Panc1 (cell line): ENCODE results near the gene SAPCD1. TPM values are rescaled to one million over a fixed set of nuclear protein-coding genes. Genes with fewer than 3 reads are reported as not detected.

ENCODE experiments used
- ATAC-seq: fragments of 200-7000 bp; cut with Tn5 transposase; 2 replicates; pipeline ENCODE4 v1.9.1; 2020; ENCODE audit warnings: mild to moderate bottlenecking, moderate library complexity
- BruUV-seq: library from RNA; stranded (reverse); fragments of 400-500 nt; replicated peaks from 2 replicates; lab custom pipeline; 2021; lab: Mats Ljungman, UMichigan
- CTCF ChIA-PET: fragments of 300-600 bp; sonication (Branson Sonifier 250); formaldehyde crosslinking; loops from one replicate; lab custom pipeline; 2022; ENCODE audit warnings: antibody characterized with exemption; lab: Charles Lee
- POLR2A ChIA-PET: fragments of 300-600 bp; sonication (Branson Sonifier 250); formaldehyde crosslinking; loops from one replicate; lab custom pipeline; 2022; ENCODE audit warnings: antibody characterized with exemption; lab: Charles Lee
- DNase-seq: peaks from one replicate; pipeline ENCODE4 v3.0.0-alpha.2; 2010; ENCODE audit warnings: low read depth, low spot score
- H3K27ac ChIP-seq: 2 replicates; pipeline ENCODE4 v1.5.1; 2011; ENCODE audit warnings: mild to moderate bottlenecking, low read length, inconsistent platforms
- H3K27me3 ChIP-seq: fragments of 200-500 bp; sonication (Bioruptor generic); 2 replicates; pipeline ENCODE4 v1.6.0; 2014; ENCODE audit warnings: low read length, inconsistent platforms; ENCODE audit not compliant: control insufficient read depth, insufficient read depth
- H3K36me3 ChIP-seq: fragments of 200-500 bp; sonication (Bioruptor generic); 2 replicates; pipeline ENCODE4 v1.5.1; 2014; ENCODE audit warnings: inconsistent platforms, mild to moderate bottlenecking, low read length, moderate library complexity; ENCODE audit not compliant: control insufficient read depth, insufficient read depth
- H3K4me1 ChIP-seq: 2 replicates; pipeline ENCODE4 v1.5.1; 2011; ENCODE audit warnings: inconsistent platforms, mild to moderate bottlenecking, low read length, moderate library complexity; ENCODE audit not compliant: control insufficient read depth, insufficient read depth
- H3K4me3 ChIP-seq, 2 experiments: 2 replicates each; pipeline ENCODE4 v1.5.1; 2011 to 2012; ENCODE audit warnings: low read depth in 2 of 2, low read length in 2 of 2, mild to moderate bottlenecking in 2 of 2, inconsistent platforms in 1 of 2, moderate library complexity in 1 of 2
- H3K9me3 ChIP-seq: fragments of 200-500 bp; sonication (Bioruptor generic); 2 replicates; pipeline ENCODE4 v1.5.1; 2014; ENCODE audit warnings: low read depth, mild to moderate bottlenecking, inconsistent platforms, low read length, moderate library complexity; ENCODE audit not compliant: control insufficient read depth, insufficient read depth
- POLR2AphosphoS5 ChIP-seq: IDR thresholded peaks from 2 replicates; pipeline ENCODE4 v1.6.1; 2012; ENCODE audit warnings: mild to moderate bottlenecking, low read depth, low read length, moderate library complexity
- SIN3A ChIP-seq: IDR thresholded peaks from 2 replicates; pipeline ENCODE4 v1.6.1; 2012; ENCODE audit warnings: low read depth, mild to moderate bottlenecking, low read length, moderate library complexity, borderline replicate concordance; ENCODE audit not compliant: insufficient read depth
- TCF7L2 ChIP-seq: IDR thresholded peaks from 2 replicates; pipeline ENCODE4 v1.6.1; 2011; ENCODE audit warnings: mild to moderate bottlenecking, low read depth, low read length, inconsistent platforms
- in situ Hi-C: cut with HindIII; loops from 2 replicates; pipeline ENCODE4 v1.10.0; 2016; ENCODE audit warnings: low sequenced_read_pairs, low pct_unique_long_range_greater_than_20kb
- intact Hi-C: fragments of 100-400 bp; cut with micrococcal nuclease; formaldehyde crosslinking; loops from one replicate; pipeline ENCODE4 v1.10.0; 2022; ENCODE audit not compliant: unreplicated experiment
- total RNA-seq: library from RNA; stranded (reverse); gene quantifications from one replicate; pipeline ENCODE4 v1.2.1, GENCODE V29; 2021; ENCODE audit not compliant: unreplicated experiment
- TF ChIP-seq, protein P1 (sequence below): fragments of 450-650 bp; IDR thresholded peaks from 2 replicates; pipeline ENCODE4 v1.5.1; 2017; ENCODE audit warnings: mild to moderate bottlenecking
- TF ChIP-seq, protein P2 (sequence below), 2 experiments: IDR thresholded peaks; 2 replicates each; pipeline ENCODE4 v1.6.1; 2011 to 2012; ENCODE audit warnings: low read depth in 2 of 2, control low read depth in 1 of 2, low read length in 1 of 2, mild to moderate bottlenecking in 1 of 2, moderate library complexity in 1 of 2; ENCODE audit not compliant: insufficient read depth in 1 of 2

Gene SAPCD1
- total RNA-seq, 1 experiment from 2014 or later, result 6.3 TPM

DNA sequence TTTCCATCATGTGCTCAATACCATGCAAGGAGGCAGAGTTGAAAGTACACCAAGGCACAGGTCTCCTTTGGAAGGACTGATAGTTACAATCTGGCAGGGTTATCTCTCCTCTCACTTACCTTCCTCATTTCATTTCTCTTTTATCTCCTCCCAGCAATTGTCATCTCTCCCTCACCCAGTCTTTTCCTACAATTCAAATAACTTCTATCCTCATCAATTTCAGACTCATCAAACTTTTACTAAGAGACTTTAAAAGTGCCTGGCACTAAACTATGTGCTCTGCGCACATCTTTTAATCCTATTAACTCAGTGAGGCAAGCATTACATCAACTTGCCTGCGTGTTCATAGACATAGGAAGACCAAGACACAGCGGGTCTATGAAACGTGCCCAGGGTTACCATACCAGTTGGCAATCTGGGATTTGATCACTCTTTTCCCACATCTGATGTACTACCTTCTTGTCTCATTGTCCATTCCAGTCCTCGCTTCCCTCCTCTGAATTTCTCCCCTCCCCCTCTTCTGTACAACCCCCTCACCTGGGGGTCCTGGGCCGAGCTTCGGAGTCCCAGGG lies 31.9 kb downstream of the SAPCD1 start:
- H3K4me1 ChIP-seq, result peaks cover 21% of the 10 kb centered on the region
- no peaks in the 10 kb centered on the region for H3K9me3 ChIP-seq
- DNase-seq, result no peak
- CTCF ChIA-PET, result no interaction called here
- H3K36me3 ChIP-seq, result peaks cover 8% of the 10 kb centered on the region
- H3K27me3 ChIP-seq, result no peaks in the 10 kb centered on the region
- TSS peak; percentile 84 for BruUV-seq
- intact Hi-C loops (no loop called here), in situ Hi-C loops (no loop called here)
- ATAC-seq, result no peak
- H3K27ac ChIP-seq, result peak overlapping the region; percentile 99
- POLR2A ChIA-PET, result no interaction called here
- H3K4me3 ChIP-seq, result peak overlapping the region; percentile 92 to 99
- TF ChIP-seq, protein P1, sequence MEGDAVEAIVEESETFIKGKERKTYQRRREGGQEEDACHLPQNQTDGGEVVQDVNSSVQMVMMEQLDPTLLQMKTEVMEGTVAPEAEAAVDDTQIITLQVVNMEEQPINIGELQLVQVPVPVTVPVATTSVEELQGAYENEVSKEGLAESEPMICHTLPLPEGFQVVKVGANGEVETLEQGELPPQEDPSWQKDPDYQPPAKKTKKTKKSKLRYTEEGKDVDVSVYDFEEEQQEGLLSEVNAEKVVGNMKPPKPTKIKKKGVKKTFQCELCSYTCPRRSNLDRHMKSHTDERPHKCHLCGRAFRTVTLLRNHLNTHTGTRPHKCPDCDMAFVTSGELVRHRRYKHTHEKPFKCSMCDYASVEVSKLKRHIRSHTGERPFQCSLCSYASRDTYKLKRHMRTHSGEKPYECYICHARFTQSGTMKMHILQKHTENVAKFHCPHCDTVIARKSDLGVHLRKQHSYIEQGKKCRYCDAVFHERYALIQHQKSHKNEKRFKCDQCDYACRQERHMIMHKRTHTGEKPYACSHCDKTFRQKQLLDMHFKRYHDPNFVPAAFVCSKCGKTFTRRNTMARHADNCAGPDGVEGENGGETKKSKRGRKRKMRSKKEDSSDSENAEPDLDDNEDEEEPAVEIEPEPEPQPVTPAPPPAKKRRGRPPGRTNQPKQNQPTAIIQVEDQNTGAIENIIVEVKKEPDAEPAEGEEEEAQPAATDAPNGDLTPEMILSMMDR, result no peak
- TF ChIP-seq TCF7L2, result no peak

DNA sequence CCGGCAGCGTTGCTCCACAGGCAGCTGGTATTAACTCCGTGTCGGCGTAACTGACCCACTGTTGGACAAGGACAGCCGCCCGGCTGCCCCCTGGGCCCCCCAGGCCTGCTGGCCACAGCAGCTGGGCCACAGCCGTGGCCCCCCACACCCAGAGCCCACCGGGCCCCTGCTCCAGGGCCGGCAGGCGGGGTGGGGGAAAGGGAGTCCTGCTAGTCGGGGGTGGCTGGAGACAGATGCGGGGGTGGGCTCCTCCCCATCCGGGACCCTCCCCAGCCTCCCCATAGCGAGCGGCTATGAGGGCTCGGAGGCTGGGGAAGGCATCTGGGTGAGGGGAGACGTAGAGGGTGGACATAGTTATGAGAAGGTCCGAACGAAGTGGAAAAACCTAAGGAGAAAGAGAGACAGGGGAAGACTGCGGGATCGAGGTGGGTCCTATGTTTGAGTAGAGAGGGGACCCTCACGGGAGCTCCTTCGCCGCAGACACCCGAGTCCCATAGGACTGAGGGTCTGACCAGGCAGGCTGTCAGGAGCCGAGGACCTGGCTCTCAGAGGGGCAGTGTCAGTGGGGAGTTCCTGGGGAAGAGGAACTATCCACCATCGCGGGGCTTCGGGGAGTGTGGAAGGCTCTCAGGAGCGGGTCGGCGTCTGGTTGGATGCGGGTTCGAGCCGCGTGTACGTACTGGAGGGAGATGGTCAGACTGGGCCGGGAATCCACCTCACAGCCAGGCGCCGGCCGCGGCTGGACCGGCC lies 32.6 kb downstream of the SAPCD1 start:
- Histone ChIP-seq H3K9me3 (no peaks in the 10 kb centered on the region), H3K27me3 (no peaks in the 10 kb centered on the region), H3K27ac (peak overlapping the region; percentile 99), H3K36me3 (peaks cover 8% of the 10 kb centered on the region), H3K4me3 (peak overlapping the region; percentile 92 to 99), H3K4me1 (peaks cover 21% of the 10 kb centered on the region)
- CTCF ChIA-PET, result no interaction called here
- in situ Hi-C loops, result no loop called here
- POLR2A ChIA-PET, result interaction anchor here (0.6 kb wide), 1 partner anchor 16 kb away, joined by 6 read pairs; no protein-coding TSS in a partner anchor
- TF ChIP-seq TCF7L2, result no peak
- ATAC-seq, result peak; percentile 51
- DNase-seq, result no peak
- intact Hi-C loops, result no loop called here
- no TSS peak for BruUV-seq

DNA sequence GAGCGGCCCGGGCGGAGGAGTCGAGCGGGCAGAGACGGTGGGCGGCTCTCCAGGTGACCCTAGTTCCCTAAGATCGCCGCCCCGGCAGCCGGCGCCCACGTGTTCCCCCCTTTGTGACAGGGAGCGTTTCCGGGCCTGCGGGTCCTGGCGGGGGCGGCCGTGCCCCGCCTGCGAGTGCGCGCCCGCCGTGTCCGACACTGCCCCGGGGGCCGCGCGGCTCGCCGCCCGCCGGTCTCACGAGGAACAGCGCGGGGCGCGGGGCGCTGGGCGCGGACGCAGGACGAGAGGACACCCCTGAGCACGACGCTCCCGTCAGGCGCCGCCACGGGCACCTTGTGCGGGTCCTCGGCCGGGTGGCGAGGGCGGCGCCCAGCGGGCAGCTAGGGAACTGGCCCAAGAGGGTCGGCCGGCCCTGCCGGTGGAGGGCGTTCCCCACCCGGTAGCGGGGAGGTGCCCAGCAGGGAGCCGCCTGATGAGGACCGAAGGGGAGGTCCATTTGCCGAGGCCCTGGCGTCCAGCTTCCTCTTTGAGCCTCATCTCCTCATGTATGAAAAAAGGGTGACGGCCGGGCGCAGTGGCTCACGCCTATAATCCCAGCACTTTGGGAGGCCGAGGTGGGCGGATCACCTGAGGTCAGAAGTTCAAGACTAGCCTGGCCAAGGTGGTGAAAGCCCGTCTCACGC lies 33.3 kb downstream of the SAPCD1 start, which contains the start of gene VARS1:
VARS1 (minus strand) TSS at position 137 of the 683 bp plus-strand sequence. CDS start 535 bp downstream, outside the sequence.
- POLR2A ChIA-PET, result interaction anchor here (0.6 to 0.7 kb wide), 3 partner anchors 10 to 114 kb away, joined by 3 to 4 read pairs (median 3); no protein-coding TSS in a partner anchor
- no peaks in the 10 kb centered on the region for H3K27me3 ChIP-seq
- no peak for TF ChIP-seq TCF7L2
- TF ChIP-seq, protein P1, result peak; percentile 91
- peak; percentile 96; the same call in 1 of the 2 replicates for TF ChIP-seq SIN3A
- TF ChIP-seq, protein P2, sequence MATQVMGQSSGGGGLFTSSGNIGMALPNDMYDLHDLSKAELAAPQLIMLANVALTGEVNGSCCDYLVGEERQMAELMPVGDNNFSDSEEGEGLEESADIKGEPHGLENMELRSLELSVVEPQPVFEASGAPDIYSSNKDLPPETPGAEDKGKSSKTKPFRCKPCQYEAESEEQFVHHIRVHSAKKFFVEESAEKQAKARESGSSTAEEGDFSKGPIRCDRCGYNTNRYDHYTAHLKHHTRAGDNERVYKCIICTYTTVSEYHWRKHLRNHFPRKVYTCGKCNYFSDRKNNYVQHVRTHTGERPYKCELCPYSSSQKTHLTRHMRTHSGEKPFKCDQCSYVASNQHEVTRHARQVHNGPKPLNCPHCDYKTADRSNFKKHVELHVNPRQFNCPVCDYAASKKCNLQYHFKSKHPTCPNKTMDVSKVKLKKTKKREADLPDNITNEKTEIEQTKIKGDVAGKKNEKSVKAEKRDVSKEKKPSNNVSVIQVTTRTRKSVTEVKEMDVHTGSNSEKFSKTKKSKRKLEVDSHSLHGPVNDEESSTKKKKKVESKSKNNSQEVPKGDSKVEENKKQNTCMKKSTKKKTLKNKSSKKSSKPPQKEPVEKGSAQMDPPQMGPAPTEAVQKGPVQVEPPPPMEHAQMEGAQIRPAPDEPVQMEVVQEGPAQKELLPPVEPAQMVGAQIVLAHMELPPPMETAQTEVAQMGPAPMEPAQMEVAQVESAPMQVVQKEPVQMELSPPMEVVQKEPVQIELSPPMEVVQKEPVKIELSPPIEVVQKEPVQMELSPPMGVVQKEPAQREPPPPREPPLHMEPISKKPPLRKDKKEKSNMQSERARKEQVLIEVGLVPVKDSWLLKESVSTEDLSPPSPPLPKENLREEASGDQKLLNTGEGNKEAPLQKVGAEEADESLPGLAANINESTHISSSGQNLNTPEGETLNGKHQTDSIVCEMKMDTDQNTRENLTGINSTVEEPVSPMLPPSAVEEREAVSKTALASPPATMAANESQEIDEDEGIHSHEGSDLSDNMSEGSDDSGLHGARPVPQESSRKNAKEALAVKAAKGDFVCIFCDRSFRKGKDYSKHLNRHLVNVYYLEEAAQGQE (IDR thresholded peaks at IDR 0.05; ENCODE audit: insufficient read depth in 1 of 2, low read depth in 2 of 2, low read length in 1 of 2), result no peak
- TF ChIP-seq POLR2AphosphoS5, result peak; percentile 62
- peak within 1 kb of the TSS; percentile 92 to 99 for H3K4me3 ChIP-seq
- no peak for DNase-seq
- peak; percentile 90 for ATAC-seq
- intact Hi-C loops (no loop called here), in situ Hi-C loops (no loop called here)
- BruUV-seq, result no TSS peak
- CTCF ChIA-PET, result no interaction called here
- H3K36me3 ChIP-seq, result peaks cover 5% of the 10 kb centered on the region
- H3K27ac ChIP-seq, result peak within 1 kb of the TSS; percentile 99
- no peaks in the 10 kb centered on the region for H3K9me3 ChIP-seq
- peaks cover 21% of the 10 kb centered on the region for H3K4me1 ChIP-seq
